NCI-H748 (cell line): ENCODE data around the gene EMC10.
A peak's percentile ranks its signal among the peaks of the same experiment; 100 is the strongest.

Source experiments
- DNase-seq: peaks from one replicate; lab custom pipeline; 2025; ENCODE audit not compliant: unreplicated experiment; lab: John Stamatoyannopoulos, UW

The EMC10 gene

DNA sequence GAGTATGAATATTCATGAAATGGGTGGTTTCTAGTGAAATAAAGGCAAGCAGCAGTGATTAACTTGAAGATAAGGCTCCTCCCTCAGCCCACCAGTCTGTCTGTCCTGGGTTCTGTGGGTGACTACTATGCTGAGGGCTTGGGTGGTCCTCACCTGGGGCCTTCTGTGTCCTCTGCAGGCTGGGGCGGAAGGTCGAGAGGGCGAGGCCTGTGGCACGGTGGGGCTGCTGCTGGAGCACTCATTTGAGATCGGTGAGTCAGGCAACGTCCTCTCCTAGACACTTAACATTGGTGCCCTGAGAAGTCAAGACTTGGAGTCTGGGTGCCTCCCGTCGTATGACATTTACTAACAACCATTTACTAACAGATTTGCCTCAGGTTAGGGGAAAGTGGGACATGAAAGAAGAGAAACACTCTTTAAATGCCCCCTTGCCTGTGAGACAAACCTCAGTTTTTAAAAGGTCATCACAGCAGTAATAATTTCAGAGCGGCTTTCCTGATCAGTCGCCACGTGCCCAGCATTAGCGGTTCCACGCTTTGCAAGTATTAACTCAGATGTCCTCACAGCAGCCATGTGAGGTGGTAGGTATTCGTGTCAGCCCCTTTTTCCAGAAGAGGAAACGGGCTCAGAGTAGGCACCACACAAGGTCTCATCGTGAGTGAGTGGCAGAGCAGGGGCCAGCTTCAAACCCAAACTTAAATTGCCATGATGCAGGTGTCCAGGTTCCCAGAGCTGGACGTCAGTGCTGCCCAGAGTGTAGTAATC lies 1.6 kb downstream of the EMC10 start:
- DNase-seq: no peak

DNA sequence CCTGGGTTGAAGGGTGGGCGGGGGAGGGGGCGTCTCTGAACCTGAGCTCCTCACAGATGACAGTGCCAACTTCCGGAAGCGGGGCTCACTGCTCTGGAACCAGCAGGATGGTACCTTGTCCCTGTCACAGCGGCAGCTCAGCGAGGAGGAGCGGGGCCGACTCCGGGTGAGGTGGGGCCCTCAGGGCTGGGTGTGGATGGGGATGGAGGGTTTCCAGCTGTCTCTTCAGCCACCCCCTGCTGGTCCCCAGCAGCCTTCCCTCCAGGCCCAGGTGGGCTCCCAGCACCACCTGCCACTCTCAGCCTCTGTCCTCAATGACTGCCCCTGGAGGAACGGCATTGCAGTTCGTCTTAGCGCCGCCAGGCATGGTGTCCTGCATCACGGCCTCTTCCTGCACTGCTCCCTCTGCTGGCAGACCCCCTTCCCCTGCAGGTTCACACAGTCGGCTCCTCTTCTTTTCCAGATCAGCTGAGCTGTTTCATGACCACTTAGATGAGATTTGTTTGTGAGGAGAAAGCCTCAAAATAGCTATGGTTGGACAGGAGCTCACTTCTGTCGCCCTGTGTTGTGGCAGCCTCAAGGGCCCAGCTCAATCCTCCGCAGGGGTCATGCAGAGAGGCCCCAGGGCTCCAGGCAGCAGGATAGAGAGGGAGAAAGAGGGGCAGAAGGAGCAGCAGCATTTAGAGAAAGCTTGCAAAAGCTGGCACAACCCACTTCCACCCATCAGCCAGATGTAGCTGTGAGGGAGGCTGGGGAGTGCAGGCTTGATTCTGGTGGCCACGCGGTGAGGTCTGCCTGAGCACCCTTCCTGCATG lies 2.8 kb downstream of the EMC10 start:
- no peak for DNase-seq

DNA sequence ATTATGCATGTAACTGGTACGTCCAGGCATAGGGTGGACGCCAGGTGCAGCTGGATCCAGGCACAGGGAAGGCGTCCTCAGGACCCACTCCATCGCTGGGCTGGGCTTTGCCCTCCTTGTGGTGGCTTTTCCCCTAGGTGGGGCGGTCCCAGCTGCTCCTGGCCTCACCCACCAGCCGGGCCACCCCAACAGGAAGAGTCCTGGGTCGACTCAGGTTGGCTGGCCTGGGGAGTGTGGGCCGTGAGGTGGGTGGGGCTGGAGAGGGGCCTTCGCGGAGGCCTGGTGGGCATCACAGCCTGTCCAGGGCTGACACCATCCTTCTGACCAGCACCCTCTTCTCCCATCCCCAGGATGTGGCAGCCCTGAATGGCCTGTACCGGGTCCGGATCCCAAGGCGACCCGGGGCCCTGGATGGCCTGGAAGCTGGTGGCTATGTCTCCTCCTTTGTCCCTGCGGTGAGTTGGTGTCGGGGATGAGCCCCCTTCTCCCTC lies 3.5 kb downstream of the EMC10 start:
- DNase-seq: no peak

DNA sequence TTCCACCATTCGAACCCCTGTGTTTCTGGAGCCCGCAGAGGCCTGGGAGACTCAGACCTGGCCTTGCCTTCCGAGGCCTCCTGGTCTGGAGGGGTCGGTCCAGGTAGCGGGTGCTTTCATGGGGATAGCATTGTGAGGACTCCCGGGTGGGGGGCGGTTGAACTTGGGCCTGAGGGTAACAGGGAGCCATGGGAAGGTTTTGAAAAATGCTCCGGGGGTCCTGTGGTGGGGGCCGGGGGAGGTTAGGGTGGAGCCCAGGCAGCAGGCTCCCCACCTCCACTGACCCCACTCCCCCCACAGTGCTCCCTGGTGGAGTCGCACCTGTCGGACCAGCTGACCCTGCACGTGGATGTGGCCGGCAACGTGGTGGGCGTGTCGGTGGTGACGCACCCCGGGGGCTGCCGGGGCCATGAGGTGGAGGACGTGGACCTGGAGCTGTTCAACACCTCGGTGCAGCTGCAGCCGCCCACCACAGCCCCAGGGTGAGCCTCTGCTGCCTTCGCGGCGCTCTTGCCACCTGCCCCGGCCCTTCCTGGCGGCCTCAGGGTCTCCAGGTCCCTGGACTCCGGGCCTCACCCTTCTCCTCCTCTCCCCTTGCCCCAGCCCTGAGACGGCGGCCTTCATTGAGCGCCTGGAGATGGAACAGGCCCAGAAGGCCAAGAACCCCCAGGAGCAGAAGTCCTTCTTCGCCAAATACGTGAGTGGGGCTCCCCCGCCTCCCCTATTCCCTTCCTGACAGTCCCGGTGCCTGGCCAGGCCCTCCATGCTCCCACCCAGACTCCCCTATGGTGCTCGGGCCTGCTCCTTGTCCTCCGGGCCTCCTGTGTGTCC lies 4.2 kb downstream of the EMC10 start:
- DNase-seq: no peak

DNA sequence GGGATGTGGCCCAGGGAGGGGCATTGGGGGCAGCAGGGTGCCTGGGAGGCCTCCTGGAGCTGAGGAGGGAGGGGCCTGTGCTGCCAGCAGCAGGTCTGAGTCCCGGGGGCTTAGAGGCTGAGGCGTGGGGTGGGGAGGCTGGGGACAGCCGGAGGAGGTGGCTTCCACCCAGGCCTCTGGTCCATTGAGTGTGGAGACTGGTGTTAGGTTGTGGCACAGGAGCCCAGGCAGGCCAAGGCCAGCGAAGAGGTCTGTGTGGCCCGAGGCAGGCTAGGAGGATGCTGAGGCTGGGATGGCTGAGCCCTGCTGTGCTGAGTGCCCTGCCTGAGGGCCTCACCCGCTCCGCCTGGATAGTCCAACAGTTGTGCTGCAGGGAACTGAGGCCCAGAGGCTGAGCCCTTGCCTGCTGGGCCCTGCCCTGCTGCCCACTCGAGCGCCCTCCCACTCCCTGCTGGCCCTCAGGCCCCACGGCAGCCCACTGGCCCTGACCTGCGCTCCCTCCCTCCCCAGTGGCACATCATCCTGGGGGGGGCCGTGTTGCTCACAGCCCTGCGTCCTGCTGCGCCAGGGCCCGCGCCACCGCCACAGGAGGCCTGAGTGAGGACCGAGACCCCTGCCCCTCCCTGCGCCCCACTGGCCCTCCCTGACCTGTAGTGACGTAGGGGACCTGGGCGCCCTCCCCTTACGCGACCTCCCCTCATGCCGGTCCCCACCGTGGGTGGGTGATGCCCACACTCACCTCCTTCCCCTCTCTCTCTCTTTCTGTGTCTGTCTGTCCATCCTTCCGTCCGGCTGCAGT lies 5.2 kb downstream of the EMC10 start:
- no peak for DNase-seq

DNA sequence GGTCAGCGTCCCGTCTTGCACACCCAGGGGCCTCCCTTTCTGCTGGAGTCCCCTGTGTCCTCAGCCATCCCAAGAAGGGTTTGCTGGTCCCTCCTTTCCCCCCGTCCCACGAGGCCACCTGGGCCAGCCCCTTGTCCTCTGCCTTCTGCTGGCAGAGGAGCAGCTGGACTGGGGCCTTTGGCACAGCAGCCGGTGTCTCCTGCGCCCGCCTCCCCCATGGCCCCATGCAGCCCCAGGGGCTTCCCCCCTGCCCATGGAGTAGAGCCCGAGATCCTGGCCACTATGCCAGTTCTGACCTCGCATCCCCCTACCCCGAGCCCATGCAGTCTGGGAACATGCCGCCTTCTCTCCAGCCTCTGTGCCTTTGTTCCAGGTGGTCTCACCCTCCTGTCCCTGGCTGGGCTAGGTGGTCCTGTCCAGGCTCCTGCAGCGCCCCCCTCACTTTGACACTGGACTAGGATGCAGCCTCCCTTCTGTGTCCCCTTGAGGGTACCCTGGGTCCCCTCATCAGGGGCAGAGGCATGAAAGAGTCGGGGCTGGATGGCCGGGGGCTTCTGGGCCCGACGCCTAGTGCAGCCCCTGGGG lies 6.1 kb downstream of the EMC10 start:
- no peak for DNase-seq

DNA sequence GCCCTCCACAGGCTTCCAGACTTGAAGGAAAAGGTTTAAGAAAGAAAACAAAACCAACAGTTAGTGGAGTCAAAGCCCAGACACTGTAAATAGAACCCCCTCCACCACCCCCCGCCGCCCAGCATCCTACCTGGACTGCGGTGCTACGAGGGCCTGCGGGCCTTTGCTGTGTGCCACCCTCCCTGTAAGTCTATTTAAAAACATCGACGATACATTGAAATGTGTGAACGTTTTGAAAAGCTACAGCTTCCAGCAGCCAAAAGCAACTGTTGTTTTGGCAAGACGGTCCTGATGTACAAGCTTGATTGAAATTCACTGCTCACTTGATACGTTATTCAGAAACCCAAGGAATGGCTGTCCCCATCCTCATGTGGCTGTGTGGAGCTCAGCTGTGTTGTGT lies 6.6 kb downstream of the EMC10 start:
- DNase-seq: no peak

DNA sequence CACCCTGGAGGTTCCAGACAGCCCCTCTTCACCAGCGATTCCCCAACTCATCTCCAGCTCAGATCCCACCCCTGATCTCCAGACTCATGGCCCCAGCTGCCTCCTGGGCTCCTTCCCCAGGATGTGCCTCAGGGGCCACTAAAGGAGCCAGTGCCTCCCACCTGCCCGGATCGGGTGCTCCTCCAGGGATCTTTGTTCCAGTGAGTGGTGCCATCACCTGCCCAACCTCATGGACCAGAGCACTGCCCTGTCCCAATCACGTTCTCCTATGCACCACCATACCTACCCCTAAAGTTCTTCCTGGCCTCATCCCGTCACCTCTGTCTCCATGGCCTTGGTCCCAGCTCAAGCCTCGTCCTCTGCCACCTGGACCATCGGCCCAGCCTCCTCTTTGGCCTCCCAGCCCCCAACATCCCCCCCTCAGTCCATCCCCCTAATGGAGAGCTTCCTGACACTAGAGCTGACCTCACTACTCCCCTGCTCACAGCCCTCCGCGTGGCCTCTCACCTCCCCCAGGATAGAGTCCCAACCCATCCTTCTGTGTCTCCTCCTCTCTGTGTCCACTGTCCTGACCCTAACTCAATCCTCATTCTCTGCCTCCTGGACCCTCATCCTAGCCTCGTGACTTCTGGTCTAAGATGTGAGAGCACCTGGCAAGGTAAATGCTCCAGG lies 9.1 kb downstream of the EMC10 start:
- no peak for DNase-seq

DNA sequence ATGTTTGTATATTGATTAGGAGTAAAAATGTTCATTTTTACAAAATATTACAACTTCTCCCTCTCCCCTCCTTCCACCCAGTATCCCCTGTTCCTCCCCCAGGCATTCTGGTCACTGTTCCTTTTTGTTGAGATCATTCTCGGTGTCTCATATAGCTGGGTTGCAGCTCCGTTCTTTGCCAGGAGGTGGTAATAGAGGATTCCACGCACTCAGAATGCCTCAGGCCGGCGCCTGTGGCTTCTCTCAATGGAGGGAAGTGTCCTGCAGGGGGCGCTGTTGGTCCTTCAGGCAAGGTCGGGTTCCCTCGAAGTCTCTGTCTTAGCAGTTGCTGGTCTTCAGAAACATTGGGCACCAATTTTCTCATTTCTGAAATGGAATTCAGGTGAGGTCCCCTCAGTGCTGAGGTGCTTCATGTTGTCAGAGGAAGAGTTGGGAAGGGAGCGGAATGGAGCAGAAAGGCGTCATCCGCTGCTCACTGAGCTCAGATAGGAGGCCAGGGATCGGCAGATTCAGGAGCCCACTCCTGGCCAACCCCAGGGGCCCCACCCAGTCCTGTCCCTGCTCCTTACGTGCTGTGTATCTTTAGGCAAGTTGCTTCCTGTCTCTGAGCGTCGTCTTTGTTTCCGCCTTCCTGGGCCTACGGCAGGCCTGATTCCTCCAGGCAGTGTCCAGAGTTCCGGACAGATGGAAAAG lies 10.7 kb downstream of the EMC10 start:
- DNase-seq: peak; percentile 54

DNA sequence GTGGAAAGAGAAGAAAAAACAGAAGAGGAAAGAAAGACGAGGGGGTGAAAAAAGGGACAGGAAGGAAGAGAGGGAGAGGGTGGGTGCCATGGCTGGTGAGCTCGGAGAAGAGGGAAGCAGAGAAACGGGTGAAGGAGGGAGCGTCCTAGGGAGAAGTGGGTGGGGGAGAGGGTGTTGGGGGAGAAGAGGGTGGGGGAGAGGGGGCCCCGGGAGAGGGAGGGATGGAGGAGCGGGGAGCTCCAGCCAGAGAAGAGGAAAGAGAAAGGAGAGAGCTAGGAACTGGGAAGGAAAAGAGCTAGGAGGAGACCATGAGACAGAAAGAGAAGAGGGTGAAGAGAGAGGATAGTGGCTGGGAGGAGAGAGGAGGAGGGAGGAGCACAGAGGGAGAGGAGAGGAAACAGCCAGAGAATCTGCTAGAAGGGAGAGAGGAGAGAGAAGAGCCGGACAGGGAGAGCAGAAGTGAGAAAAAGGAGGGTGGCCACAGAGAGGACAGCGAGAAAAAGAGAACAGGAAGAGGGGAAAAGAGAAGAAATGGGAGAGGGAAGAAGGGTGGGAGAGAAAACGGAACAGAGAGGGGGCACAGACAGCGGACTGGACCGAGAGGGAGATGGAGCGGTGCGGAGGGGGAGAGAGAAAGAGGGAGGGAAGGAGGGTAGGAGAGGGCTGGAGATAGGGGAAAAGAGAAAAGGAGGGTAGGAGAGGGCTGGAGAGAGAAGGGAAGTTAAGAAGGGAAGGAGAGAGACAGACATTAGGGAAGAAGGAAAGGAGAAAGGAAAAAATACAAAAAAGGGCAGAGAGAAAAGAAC lies 12.3 kb downstream of the EMC10 start:
- no peak for DNase-seq

DNA sequence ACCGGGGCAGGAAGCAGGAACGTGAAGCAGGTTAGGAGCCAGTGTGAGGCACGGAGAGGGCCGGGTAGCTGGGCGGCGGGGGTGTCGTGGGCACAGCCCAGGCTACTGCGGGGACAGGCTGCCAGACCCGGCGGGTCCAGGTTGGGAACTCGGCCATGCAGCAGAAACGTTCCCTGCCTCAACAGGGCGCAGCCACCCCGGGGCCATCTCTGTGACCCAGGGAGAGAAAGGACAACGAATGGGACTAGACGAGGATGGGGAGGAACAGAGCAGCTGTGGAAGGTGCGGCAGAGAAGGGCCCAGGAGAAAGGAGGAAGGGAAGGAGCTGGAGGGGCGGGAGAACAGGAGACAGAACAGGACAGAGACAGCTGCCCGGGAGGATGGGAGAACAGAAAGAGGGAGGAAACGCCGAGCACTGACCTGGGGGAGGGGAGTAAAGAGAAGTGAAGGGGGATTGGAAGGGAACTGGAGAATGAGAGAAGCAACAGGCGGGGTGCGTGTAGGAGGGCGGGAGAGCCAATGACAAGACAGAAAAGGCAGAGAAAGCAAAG lies 13.2 kb downstream of the EMC10 start:
- DNase-seq: no peak

DNA sequence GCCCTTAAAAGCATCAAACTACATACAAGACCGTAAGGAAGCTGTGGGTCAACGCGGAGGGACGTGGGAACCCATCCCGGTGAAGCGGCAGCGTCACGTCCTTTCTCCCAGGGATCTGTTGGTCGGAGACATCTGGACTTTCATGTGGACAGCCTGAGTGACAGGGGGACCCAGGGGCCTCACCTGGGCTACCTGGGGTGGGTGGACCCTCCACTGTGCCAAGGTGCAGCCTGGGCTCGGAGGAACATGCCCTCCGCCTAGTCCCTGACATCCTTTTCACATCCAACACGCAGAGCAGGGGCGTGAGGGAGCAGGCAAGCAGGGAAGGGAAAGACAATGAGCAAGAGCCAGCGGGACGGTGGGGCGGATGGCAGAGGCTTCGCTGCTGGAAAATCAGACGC lies 14.1 kb downstream of the EMC10 start:
- DNase-seq: no peak

DNA sequence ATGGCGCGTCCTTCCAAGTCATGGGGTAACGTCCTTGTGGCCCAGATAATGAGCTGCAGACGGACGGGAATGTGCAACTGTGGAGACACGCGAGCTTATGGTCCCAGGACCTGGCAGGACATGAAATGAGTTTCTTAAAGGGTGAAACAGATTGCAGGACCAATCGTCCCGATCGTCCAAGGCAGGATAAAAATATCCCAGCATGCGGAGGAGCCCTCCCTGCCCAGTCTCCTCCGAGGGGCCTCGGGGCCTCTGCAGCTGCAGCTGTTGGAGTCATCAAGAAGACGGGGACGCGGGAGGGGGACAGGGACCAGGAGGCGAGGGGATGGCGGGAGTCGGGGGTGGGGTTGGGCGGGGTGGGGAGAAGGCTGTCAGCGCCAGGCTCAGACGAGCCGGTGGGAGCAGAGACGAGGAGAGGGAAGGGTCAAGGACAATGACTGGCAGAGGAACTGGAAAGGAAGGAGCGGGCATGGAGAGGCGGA lies 14.7 kb downstream of the EMC10 start:
- DNase-seq: no peak

DNA sequence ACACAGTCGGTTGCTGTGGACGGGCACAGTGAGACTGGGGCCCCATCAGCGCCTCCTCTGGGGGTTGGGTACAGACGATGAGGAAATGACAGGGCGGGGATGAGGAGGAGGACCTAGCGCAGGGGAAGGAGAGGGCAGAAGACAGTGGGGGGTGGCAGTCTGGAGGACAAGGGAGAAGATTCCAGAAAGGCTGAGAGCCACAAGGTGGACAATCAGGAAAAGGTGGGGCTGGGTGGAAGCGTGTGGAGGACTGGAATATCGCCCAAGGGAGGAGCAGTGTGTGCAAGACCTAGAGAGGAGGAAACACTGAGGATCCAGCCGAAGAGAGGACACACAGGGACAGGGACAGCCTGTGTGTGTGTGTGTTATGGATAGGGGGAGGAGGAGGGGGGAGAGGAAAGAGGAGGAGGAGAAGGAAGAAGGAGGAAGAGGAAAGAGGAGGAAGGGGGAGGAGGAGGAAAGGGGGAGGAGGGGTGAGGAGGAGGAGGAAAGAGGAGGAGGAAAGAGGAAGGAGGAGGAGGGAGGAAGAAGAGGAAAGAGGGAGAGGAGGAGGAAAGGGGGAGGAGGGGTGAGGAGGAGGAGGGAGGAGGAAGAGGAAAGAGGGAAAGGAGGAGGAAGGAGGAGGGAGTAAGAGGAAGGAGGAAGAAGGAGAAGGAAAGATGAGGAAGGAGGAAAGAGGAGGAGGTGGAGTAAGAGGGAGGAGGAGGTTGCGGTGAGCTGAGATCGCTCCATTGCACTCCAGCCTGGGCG lies 16.2 kb downstream of the EMC10 start:
- no peak for DNase-seq

DNA sequence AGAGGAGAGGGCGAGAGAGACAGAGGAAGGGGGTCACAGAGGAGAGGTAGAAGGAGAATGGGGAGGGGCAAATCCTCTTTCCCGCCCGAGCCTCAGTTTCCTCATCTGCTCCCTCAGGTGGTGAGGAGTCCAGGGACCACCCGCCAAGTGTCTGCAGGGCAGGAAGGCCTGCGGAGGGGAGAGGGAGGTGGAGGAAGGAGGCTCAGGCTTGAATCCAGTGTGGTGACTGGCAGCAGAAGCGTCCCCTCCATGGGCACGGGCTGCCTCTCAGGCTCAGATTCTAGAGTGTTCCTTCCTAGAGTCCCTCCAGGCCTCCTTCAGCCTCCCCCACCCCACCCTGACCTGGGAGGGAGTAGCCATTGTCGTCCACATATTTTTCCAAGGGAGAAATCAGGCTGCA lies 16.9 kb downstream of the EMC10 start:
- DNase-seq: no peak

DNA sequence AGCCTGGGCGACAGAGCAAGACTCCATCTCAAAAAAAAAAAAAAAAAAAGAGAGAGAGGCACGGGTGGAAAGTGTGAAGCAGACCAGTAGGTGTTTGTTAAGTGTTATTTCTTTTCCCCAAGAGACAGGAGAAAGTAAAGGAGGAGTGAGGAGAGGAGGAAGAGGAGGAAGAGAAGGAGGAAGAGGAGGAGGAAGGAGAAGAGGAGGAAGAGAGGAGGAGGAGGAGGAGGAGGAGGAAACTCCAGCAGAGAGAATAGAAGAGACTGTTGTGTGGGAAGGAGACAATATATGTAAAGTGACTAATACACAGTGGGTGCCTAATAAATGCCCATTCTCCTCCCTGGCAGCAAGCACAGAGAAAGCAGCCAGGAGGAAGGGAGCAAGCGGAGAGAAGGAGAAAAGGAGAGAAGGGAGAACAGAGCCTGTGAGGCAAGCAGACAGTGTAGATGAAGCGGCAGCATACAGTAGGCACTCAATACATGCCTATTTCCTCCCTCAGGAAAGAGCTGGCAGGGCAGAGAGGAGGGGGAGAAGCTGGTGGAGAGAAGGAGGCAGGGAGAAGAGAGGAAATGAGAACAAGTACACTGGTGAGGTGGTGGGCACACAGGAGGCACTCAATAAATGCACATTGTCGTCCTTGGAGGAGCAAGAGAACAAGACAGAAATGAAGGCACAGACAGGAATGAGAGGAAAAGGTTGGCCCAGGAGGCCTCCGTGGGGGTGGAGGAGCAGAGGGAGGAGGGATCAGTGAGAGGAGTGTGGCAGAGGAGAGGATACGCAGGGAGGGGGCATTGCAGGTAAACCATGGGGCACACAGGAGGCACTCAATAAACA lies 18.1 kb downstream of the EMC10 start:
- DNase-seq: no peak
